DND-41 (cell line): Measurements from ENCODE around the gene DDX47.

Experiments used
- ATAC-seq: fragments of 200-7000 bp; cut with Tn5 transposase; 3 replicates; pipeline ENCODE4 v1.9.1; 2021; ENCODE audit warnings: low read depth; ENCODE audit not compliant: insufficient read depth
- DNase-seq: peaks from one replicate; pipeline ENCODE4 v3.0.0-alpha.2; 2020
- H2AFZ ChIP-seq: 2 replicates; pipeline ENCODE4 v1.6.0; 2012; ENCODE audit warnings: low read depth, low read length
- H3K27ac ChIP-seq: 2 replicates; pipeline ENCODE4 v1.5.1; 2012; ENCODE audit warnings: low read length, inconsistent platforms
- H3K27me3 ChIP-seq: fragments of 200-600 bp; sonication (generic); 2 replicates; pipeline ENCODE4 v1.6.0; 2012; ENCODE audit warnings: low read length, mild to moderate bottlenecking, inconsistent platforms; ENCODE audit not compliant: insufficient read depth, poor library complexity
- H3K36me3 ChIP-seq: 2 replicates; pipeline ENCODE4 v1.5.1; 2012; ENCODE audit warnings: low read length, inconsistent platforms; ENCODE audit not compliant: insufficient read depth
- H3K4me1 ChIP-seq: 2 replicates; pipeline ENCODE4 v1.5.1; 2012; ENCODE audit warnings: mild to moderate bottlenecking, low read length; ENCODE audit not compliant: insufficient read depth
- H3K4me2 ChIP-seq: 2 replicates; pipeline ENCODE4 v1.6.0; 2012; ENCODE audit warnings: mild to moderate bottlenecking, moderate library complexity, low read length, inconsistent platforms; ENCODE audit not compliant: insufficient read depth
- H3K4me3 ChIP-seq, 2 experiments: fragments of 200-600 bp in 1 of 2; shearing (Covaris generic) in 1 of 2; 2 replicates each; pipeline ENCODE4 v1.5.1; 2012 to 2016; ENCODE audit warnings: inconsistent platforms in 2 of 2, low read length in 2 of 2, mild to moderate bottlenecking in 2 of 2, low read depth in 1 of 2, moderate library complexity in 1 of 2
- H3K79me2 ChIP-seq: 2 replicates; pipeline ENCODE4 v1.6.0; 2012; ENCODE audit warnings: low read length, inconsistent platforms; ENCODE audit not compliant: insufficient read depth
- H3K9ac ChIP-seq: 2 replicates; pipeline ENCODE4 v1.6.0; 2012; ENCODE audit warnings: low read depth, mild to moderate bottlenecking, inconsistent platforms, low read length, moderate library complexity
- H3K9me3 ChIP-seq: 2 replicates; pipeline ENCODE4 v1.5.1; 2012; ENCODE audit warnings: low read length, moderate library complexity, mild to moderate bottlenecking, inconsistent platforms; ENCODE audit not compliant: insufficient read depth, severe bottlenecking
- H4K20me1 ChIP-seq: 2 replicates; pipeline ENCODE4 v1.6.0; 2012; ENCODE audit warnings: low read length; ENCODE audit not compliant: insufficient read depth
- EZH2 ChIP-seq: IDR thresholded peaks from 3 replicates; pipeline ENCODE4 v1.6.1; 2012; ENCODE audit warnings: borderline replicate concordance, low read depth, mild to moderate bottlenecking, moderate library complexity, low read length, inconsistent platforms; ENCODE audit not compliant: severe bottlenecking
- TF ChIP-seq, protein P1 (sequence below): IDR thresholded peaks from 2 replicates; pipeline ENCODE4 v1.5.1; 2012; ENCODE audit warnings: borderline replicate concordance, low read length, moderate library complexity, mild to moderate bottlenecking; ENCODE audit not compliant: poor library complexity, severe bottlenecking; ENCODE audit errors: extremely low read depth

DDX47 gene

DNA sequence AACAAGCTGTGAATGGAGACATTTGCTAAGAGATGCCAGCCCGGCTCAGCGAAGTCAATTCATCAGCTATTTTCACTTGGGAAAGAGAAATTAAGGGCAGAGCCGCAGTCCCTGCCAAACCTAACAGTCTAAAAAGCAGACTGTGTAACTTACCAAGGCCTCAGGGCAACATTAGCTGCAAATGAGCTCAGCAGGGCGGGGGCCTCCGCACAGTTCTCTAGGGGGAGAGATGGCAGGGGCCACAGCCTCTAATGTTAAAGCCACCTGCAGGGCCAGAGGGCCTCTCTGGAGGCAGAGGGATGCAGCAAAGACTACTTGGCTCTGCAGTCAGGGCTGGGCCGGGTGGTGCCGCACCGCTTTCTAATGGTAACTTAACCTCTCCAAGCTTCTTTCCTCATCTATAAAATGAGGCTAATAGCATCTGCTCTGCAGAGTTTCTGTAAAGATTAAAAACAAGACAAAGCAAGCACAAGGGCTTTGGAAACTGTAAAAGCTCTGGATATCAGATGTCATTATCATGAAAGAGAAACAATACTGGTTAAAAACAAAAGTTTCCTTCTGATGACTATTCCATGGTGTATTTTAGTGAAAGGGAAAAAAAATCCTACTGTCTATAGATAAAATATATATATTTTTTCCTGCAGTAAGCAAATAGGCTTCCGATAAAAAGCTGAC lies 64.8 kb downstream of the DDX47 start:
- no peaks in the 10 kb centered on the region for H3K36me3 ChIP-seq
- no peaks in the 10 kb centered on the region for H4K20me1 ChIP-seq
- ATAC-seq (peak; percentile 33; the same call in 1 of the 3 replicates), DNase-seq (no peak)
- H3K4me3 ChIP-seq: no peak overlapping the region
- no peak overlapping the region for H3K27ac ChIP-seq
- no peaks in the 10 kb centered on the region for H3K4me1 ChIP-seq
- H3K79me2 ChIP-seq: no peaks in the 10 kb centered on the region
- peaks cover 4% of the 10 kb centered on the region for H3K27me3 ChIP-seq
- H3K9me3 ChIP-seq: no peaks in the 10 kb centered on the region
- H2AFZ ChIP-seq: no peak overlapping the region
- no peak for TF ChIP-seq EZH2
- TF ChIP-seq, protein P1, sequence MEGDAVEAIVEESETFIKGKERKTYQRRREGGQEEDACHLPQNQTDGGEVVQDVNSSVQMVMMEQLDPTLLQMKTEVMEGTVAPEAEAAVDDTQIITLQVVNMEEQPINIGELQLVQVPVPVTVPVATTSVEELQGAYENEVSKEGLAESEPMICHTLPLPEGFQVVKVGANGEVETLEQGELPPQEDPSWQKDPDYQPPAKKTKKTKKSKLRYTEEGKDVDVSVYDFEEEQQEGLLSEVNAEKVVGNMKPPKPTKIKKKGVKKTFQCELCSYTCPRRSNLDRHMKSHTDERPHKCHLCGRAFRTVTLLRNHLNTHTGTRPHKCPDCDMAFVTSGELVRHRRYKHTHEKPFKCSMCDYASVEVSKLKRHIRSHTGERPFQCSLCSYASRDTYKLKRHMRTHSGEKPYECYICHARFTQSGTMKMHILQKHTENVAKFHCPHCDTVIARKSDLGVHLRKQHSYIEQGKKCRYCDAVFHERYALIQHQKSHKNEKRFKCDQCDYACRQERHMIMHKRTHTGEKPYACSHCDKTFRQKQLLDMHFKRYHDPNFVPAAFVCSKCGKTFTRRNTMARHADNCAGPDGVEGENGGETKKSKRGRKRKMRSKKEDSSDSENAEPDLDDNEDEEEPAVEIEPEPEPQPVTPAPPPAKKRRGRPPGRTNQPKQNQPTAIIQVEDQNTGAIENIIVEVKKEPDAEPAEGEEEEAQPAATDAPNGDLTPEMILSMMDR: no peak
- no peak overlapping the region for H3K4me2 ChIP-seq
- H3K9ac ChIP-seq: no peak overlapping the region
